Loucy (cell line): ENCODE results near the gene CRHR2.

ENCODE experiments used
- H2AFZ ChIP-seq: fragments of 200-600 bp; sonication (generic); 2 replicates; pipeline ENCODE4 v1.6.0; 2016; ENCODE audit warnings: antibody characterized with exemption, mild to moderate bottlenecking, low read length, moderate library complexity
- H3F3A ChIP-seq: fragments of 200-600 bp; 2 replicates; pipeline ENCODE4 v1.6.0; 2016; ENCODE audit warnings: antibody characterized with exemption, low read depth, mild to moderate bottlenecking
- H3K27me3 ChIP-seq: fragments of 200-600 bp; sonication (generic); 2 replicates; pipeline ENCODE4 v1.6.1; 2014; ENCODE audit warnings: low read length, mild to moderate bottlenecking; ENCODE audit not compliant: insufficient read depth, poor library complexity, severe bottlenecking
- H3K36me3 ChIP-seq: fragments of 200-600 bp; sonication (generic); 2 replicates; pipeline ENCODE4 v1.6.1; 2016; ENCODE audit warnings: low read length; ENCODE audit not compliant: insufficient read depth
- H3K4me1 ChIP-seq: fragments of 200-600 bp; sonication (generic); 2 replicates; pipeline ENCODE4 v1.5.1; 2014; ENCODE audit warnings: low read length, mild to moderate bottlenecking; ENCODE audit not compliant: insufficient read depth, poor library complexity, severe bottlenecking
- H3K4me2 ChIP-seq: fragments of 200-600 bp; sonication (generic); 2 replicates; pipeline ENCODE4 v1.6.0; 2014; ENCODE audit warnings: antibody characterized with exemption, low read length, low read depth, mild to moderate bottlenecking; ENCODE audit not compliant: poor library complexity, severe bottlenecking
- H3K4me3 ChIP-seq: fragments of 200-600 bp; sonication (generic); 2 replicates; pipeline ENCODE4 v1.5.1; 2014; ENCODE audit warnings: low read length, mild to moderate bottlenecking, mixed read lengths; ENCODE audit not compliant: poor library complexity, severe bottlenecking
- H3K79me2 ChIP-seq: fragments of 200-600 bp; sonication (generic); 2 replicates; pipeline ENCODE4 v1.6.1; 2014; ENCODE audit warnings: low read length; ENCODE audit not compliant: insufficient read depth
- H3K9ac ChIP-seq: fragments of 200-600 bp; sonication (generic); 2 replicates; pipeline ENCODE4 v1.6.0; 2014; ENCODE audit warnings: mild to moderate bottlenecking, low read depth, low read length, moderate library complexity; ENCODE audit not compliant: poor library complexity, severe bottlenecking
- H3K9me2 ChIP-seq: fragments of 200-600 bp; sonication (generic); replicated peaks from 2 replicates; pipeline ENCODE4 v1.6.1; 2016; ENCODE audit warnings: low read depth, low read length, mixed read lengths
- H3K9me3 ChIP-seq: fragments of 200-600 bp; sonication (generic); 2 replicates; pipeline ENCODE4 v1.6.1; 2014; ENCODE audit warnings: mild to moderate bottlenecking, antibody characterized with exemption, low read length, low read depth; ENCODE audit not compliant: insufficient read depth
- H4K20me1 ChIP-seq: fragments of 200-600 bp; sonication (generic); 2 replicates; pipeline ENCODE4 v1.6.0; 2014; ENCODE audit warnings: antibody characterized with exemption, low read length, mild to moderate bottlenecking; ENCODE audit not compliant: insufficient read depth, poor library complexity, severe bottlenecking
- EZH2phosphoT487 ChIP-seq: fragments of 200-600 bp; IDR thresholded peaks from 2 replicates; pipeline ENCODE4 v1.6.1; 2018; ENCODE audit warnings: antibody characterized with exemption, mild to moderate bottlenecking, moderate library complexity, borderline replicate concordance
- TF ChIP-seq, protein P1 (sequence below): fragments of 200-600 bp; sonication (generic); conservative IDR thresholded peaks from 2 replicates; pipeline ENCODE4 v1.5.1; 2014; ENCODE audit warnings: mild to moderate bottlenecking, antibody characterized with exemption, low read length

Gene CRHR2

DNA sequence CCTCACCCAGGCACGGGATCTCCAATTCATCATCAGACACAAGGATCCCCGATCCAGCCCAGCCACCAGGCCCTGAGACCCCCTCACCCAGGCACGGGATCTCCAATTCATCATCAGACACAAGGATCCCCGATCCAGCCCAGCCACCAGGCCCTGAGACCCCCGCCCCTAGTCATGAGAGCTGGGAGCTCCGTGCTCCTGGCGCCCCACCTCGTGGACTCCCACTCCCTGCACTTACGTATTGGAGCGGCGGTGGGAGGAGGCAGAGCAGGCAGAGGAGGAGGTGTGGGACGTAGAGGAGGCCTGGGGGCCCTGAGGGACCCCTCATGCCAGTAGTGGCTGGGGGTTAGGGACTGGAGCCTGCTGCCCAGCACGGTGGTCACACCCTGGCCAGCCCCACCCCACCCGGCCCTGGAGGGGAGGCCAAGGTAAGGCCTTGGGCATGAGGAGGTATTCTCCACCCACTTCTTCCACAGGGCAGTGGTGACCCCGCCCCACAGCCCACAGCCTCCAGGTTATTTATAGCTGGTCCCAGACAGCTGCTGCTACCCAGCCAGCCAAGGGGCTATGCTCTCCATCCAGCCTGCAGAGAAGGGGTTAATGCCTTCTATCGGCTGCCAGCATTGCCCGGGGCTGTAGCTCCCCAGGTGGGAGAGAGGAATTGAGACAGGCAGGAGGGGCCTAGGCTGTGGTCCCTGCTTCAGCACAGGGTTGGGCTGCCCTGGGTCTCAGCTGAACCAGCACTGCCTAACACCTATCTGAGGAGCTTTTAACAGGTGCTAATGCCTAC is 17.6 kb upstream of the CRHR2 start:
- Histone ChIP-seq H2AFZ (no peak overlapping the region), H3K4me1 (no peaks in the 10 kb centered on the region), H3F3A (no peaks in the 10 kb centered on the region), H4K20me1 (no peaks in the 10 kb centered on the region), H3K9me2 (no peaks in the 10 kb centered on the region), H3K27me3 (no peaks in the 10 kb centered on the region), H3K4me3 (no peak overlapping the region), H3K9ac (no peak overlapping the region), H3K9me3 (no peaks in the 10 kb centered on the region), H3K4me2 (no peak overlapping the region), H3K79me2 (no peaks in the 10 kb centered on the region), H3K36me3 (no peaks in the 10 kb centered on the region)
- TF ChIP-seq, protein P1, sequence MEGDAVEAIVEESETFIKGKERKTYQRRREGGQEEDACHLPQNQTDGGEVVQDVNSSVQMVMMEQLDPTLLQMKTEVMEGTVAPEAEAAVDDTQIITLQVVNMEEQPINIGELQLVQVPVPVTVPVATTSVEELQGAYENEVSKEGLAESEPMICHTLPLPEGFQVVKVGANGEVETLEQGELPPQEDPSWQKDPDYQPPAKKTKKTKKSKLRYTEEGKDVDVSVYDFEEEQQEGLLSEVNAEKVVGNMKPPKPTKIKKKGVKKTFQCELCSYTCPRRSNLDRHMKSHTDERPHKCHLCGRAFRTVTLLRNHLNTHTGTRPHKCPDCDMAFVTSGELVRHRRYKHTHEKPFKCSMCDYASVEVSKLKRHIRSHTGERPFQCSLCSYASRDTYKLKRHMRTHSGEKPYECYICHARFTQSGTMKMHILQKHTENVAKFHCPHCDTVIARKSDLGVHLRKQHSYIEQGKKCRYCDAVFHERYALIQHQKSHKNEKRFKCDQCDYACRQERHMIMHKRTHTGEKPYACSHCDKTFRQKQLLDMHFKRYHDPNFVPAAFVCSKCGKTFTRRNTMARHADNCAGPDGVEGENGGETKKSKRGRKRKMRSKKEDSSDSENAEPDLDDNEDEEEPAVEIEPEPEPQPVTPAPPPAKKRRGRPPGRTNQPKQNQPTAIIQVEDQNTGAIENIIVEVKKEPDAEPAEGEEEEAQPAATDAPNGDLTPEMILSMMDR = no peak
- no peak for TF ChIP-seq EZH2phosphoT487

DNA sequence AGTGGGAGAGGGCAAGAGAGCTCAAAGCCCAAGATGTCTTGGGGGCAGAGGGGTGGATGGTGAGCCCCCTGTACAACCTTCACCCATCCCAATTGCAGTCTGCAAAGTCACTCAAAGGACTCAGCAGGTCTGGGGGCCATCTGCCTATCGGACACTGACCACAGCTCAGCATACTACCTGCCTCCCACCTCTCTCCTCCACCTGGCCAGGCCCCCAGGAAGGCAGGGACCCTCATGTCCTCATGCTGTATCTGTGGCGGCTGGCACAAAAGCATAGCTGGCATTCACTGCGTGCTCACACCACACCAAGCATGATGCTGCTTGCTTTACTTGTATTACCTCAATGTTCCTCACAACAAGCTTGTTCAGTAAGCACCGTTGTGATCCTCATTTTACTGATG is 16.2 kb upstream of the CRHR2 start:
- Histone ChIP-seq H3K4me1 (no peaks in the 10 kb centered on the region), H2AFZ (no peak overlapping the region), H3K9ac (no peak overlapping the region), H3K9me3 (no peaks in the 10 kb centered on the region), H3K4me2 (no peak overlapping the region), H3K79me2 (no peaks in the 10 kb centered on the region), H3F3A (no peaks in the 10 kb centered on the region), H3K36me3 (no peaks in the 10 kb centered on the region), H4K20me1 (no peaks in the 10 kb centered on the region), H3K27me3 (no peaks in the 10 kb centered on the region), H3K9me2 (no peaks in the 10 kb centered on the region), H3K4me3 (no peak overlapping the region)
- TF ChIP-seq EZH2phosphoT487 = no peak
- TF ChIP-seq, protein P1 = no peak

DNA sequence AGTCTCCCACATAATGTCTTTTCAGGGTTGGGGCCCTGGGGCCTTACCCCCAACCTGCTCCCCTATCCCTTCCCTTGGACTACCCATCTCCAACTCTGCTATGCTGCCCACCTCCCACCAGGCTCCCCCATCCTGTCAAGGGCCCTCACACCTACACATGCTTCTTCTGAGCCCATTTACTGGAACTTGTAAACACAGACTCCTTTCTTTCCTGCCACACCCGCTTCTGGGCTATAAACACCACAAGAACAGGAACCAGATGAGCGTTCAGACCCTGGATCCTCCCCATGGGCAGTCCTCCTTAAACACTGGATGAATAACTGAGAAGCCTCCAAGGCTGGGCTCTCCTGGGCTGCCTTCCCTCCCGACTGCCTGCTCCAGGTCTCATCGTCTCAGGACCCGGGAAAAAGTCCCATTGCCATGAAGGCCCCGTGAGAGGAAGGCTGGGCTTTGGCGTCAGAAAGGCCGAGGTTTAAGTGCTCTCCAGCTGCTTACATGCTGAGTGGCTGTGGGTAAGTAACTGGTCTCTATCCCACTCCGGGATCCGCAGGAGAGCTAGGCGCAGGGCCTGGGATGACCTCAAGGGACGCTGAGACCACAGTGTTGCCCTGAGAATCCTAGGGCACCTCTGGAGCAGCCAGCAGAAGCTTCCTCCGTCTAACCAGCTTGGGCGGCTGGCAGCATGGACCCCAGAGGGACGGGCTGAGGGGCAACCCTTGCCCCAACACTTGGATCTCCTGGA is 15.6 kb upstream of the CRHR2 start:
- Histone ChIP-seq H4K20me1 (no peaks in the 10 kb centered on the region), H3K79me2 (no peaks in the 10 kb centered on the region), H3K4me3 (no peak overlapping the region), H3K36me3 (no peaks in the 10 kb centered on the region), H3K4me2 (no peak overlapping the region), H3K4me1 (no peaks in the 10 kb centered on the region), H3K9me3 (no peaks in the 10 kb centered on the region), H3K27me3 (no peaks in the 10 kb centered on the region), H2AFZ (peak overlapping the region; percentile 12; the same call in 1 of the 2 replicates), H3K9ac (no peak overlapping the region), H3F3A (no peaks in the 10 kb centered on the region), H3K9me2 (no peaks in the 10 kb centered on the region)
- TF ChIP-seq, protein P1 = no peak
- no peak for TF ChIP-seq EZH2phosphoT487
